Effector CD8-positive, alpha-beta T cell (primary cell): ENCODE results near the gene ADIPOQ.
"Not testable (repeated sequence)": the region's sequence is repeated elsewhere in the genome, so short reads cannot be mapped to it uniquely, and the experiment has no call there.

Experiments used
- DNase-seq: peaks from one replicate; lab custom pipeline; 2025; lab: John Stamatoyannopoulos, UW

The ADIPOQ gene

DNA sequence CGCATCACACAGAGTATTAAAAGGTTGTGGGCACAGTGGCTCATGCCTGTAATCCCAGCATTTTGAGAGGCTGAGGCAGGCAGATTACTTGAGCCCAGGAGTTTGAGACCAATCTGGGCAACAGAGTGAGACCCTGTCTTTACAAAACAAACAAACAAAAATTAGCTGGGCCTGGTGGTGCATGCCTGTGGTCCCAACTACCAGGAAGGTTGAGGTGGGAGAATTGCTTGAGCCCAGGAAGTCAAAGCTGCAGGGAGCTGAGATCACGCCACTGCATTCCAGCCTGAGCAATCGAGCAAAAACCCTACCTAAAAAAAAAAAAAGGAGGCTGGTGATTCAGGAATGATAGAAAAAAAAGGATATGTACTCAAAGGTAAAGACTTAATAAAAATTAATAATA, 59.6 kb downstream of the ADIPOQ start:
- DNase-seq = no peak

DNA sequence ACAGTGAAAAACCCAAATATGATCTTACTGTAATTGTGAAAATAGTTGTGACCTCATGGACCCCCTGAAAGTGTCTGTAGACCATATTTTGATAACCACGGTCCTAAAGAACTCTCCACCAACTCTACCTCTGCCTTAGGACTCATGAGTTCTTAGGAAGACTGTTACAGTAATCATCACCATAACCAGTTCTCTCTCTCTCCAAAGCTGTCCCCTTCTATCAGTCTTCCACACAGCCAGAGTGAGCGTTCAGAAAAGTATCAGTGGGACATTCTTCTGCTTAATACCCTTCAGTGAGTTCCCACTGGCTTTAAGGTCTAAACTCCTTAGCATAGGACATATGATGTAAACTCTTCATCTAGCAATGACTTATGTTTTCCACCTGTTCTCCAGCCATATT, 60.2 kb downstream of the ADIPOQ start:
- DNase-seq = no peak

DNA sequence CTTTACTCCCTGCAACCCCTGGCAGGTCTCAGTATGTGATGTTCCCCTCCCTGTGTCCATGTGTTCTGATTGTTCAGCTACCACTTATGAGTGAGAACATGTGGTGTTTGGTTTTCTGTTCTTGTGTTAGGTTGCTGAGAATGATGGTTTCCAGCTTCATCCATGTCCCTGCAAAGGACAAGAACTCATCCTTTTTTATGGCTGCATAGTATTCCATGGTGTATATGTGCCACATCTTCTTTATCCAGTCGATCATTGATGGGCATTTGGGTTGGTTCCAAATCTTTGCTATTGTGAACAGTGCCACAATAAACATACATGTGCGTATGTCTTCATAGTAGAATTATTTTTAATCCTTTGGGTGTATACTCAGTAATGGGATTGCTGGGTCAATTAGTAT, 61.2 kb downstream of the ADIPOQ start:
- DNase-seq = not testable (repeated sequence)

- not testable (repeated sequence) for DNase-seq
These were observed 64.6 kb downstream of the ADIPOQ start for GRCh38 chr3:186907075-186907474.
